Measurements from ENCODE around the gene MR1. TPM values are rescaled to one million over a fixed set of nuclear protein-coding genes. Genes with fewer than 3 reads are reported as not detected.

The MR1 gene
- total RNA-seq, 1 donor from 2014 or later: 16.3 TPM

Other genes starting within 250 kb of the MR1 start
- 0.36 TPM for gene KIAA1614, start 121.1 kb upstream of the MR1 start, total RNA-seq
- gene STX6, start 11.1 kb upstream of the MR1 start, total RNA-seq: 26.3 TPM
- 21.4 TPM for gene IER5, start 54.7 kb downstream of the MR1 start, total RNA-seq

Data from esophagus mucosa (tissue), 1 donor.